Measurements from ENCODE around the gene APLP1. TPM values are rescaled to one million over a fixed set of nuclear protein-coding genes. Genes with fewer than 3 reads are reported as not detected.

Gene APLP1
- total RNA-seq, 1 experiment from 2014 or later: 15.5 TPM

DNA sequence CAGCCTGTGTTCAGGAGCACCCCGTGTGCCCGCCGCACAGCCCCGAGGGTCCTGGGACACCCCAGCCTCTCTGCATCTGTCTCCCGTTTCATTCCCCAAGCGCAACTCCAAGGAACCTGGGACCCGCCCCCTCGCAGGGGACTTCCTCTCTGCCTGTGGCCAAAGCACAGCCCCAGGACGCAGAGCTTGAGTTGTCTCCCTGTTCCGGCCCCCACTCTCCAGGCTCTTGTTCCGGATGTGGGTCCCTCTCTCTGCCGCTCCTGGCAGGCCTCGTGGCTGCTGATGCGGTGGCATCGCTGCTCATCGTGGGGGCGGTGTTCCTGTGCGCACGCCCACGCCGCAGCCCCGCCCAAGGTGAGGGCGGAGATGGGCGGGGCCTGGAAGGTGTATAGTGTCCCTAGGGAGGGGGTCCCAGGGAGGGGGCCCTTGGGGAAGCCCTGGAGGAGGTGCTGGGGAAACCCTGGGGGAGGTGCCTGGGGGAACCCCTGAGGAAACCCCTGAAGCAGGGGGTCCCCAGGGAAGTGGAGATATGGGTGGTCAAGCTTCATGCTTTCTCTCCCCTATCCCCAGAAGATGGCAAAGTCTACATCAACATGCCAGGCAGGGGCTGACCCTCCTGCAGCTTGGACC is 35.3 kb downstream of the APLP1 start (continued):
- TF ChIP-seq, protein P1, sequence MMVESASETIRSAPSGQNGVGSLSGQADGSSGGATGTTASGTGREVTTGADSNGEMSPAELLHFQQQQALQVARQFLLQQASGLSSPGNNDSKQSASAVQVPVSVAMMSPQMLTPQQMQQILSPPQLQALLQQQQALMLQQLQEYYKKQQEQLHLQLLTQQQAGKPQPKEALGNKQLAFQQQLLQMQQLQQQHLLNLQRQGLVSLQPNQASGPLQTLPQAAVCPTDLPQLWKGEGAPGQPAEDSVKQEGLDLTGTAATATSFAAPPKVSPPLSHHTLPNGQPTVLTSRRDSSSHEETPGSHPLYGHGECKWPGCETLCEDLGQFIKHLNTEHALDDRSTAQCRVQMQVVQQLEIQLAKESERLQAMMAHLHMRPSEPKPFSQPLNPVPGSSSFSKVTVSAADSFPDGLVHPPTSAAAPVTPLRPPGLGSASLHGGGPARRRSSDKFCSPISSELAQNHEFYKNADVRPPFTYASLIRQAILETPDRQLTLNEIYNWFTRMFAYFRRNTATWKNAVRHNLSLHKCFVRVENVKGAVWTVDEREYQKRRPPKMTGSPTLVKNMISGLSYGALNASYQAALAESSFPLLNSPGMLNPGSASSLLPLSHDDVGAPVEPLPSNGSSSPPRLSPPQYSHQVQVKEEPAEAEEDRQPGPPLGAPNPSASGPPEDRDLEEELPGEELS (CRISPR knock-in tag; IDR thresholded peaks at IDR 0.05): peak; percentile 62; the same call in 1 of the 2 replicates
- TF ChIP-seq ATF1 (CRISPR knock-in tag; IDR thresholded peaks at IDR 0.05) (no peak), SMAD3 (CRISPR knock-in tag; IDR thresholded peaks at IDR 0.05; ENCODE audit: borderline replicate concordance) (no peak), NFE2L1 (CRISPR knock-in tag; IDR thresholded peaks at IDR 0.05) (no peak), IRF2 (CRISPR knock-in tag; IDR thresholded peaks at IDR 0.05; ENCODE audit: borderline replicate concordance, low read depth) (no peak), ZNF138 (CRISPR knock-in tag; conservative IDR thresholded peaks at IDR 0.05) (no peak), ETV6 (CRISPR knock-in tag; IDR thresholded peaks at IDR 0.05) (peak; percentile 64), SMAD4 (CRISPR knock-in tag; IDR thresholded peaks at IDR 0.05) (no peak), TEAD1 (CRISPR knock-in tag; IDR thresholded peaks at IDR 0.05) (peak; percentile 37; the same call in 1 of the 2 replicates)
- TF ChIP-seq, protein P2, sequence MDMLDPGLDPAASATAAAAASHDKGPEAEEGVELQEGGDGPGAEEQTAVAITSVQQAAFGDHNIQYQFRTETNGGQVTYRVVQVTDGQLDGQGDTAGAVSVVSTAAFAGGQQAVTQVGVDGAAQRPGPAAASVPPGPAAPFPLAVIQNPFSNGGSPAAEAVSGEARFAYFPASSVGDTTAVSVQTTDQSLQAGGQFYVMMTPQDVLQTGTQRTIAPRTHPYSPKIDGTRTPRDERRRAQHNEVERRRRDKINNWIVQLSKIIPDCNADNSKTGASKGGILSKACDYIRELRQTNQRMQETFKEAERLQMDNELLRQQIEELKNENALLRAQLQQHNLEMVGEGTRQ (CRISPR knock-in tag; IDR thresholded peaks at IDR 0.05): 0 out of 2 replicates have a peak, but pooled peaks have one; percentile 38
- TF ChIP-seq, protein P3, sequence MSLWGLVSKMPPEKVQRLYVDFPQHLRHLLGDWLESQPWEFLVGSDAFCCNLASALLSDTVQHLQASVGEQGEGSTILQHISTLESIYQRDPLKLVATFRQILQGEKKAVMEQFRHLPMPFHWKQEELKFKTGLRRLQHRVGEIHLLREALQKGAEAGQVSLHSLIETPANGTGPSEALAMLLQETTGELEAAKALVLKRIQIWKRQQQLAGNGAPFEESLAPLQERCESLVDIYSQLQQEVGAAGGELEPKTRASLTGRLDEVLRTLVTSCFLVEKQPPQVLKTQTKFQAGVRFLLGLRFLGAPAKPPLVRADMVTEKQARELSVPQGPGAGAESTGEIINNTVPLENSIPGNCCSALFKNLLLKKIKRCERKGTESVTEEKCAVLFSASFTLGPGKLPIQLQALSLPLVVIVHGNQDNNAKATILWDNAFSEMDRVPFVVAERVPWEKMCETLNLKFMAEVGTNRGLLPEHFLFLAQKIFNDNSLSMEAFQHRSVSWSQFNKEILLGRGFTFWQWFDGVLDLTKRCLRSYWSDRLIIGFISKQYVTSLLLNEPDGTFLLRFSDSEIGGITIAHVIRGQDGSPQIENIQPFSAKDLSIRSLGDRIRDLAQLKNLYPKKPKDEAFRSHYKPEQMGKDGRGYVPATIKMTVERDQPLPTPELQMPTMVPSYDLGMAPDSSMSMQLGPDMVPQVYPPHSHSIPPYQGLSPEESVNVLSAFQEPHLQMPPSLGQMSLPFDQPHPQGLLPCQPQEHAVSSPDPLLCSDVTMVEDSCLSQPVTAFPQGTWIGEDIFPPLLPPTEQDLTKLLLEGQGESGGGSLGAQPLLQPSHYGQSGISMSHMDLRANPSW (CRISPR knock-in tag; conservative IDR thresholded peaks at IDR 0.05; ENCODE audit: low read depth): no peak
- TF ChIP-seq, protein P4, sequence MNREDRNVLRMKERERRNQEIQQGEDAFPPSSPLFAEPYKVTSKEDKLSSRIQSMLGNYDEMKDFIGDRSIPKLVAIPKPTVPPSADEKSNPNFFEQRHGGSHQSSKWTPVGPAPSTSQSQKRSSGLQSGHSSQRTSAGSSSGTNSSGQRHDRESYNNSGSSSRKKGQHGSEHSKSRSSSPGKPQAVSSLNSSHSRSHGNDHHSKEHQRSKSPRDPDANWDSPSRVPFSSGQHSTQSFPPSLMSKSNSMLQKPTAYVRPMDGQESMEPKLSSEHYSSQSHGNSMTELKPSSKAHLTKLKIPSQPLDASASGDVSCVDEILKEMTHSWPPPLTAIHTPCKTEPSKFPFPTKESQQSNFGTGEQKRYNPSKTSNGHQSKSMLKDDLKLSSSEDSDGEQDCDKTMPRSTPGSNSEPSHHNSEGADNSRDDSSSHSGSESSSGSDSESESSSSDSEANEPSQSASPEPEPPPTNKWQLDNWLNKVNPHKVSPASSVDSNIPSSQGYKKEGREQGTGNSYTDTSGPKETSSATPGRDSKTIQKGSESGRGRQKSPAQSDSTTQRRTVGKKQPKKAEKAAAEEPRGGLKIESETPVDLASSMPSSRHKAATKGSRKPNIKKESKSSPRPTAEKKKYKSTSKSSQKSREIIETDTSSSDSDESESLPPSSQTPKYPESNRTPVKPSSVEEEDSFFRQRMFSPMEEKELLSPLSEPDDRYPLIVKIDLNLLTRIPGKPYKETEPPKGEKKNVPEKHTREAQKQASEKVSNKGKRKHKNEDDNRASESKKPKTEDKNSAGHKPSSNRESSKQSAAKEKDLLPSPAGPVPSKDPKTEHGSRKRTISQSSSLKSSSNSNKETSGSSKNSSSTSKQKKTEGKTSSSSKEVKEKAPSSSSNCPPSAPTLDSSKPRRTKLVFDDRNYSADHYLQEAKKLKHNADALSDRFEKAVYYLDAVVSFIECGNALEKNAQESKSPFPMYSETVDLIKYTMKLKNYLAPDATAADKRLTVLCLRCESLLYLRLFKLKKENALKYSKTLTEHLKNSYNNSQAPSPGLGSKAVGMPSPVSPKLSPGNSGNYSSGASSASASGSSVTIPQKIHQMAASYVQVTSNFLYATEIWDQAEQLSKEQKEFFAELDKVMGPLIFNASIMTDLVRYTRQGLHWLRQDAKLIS (CRISPR knock-in tag; IDR thresholded peaks at IDR 0.05; ENCODE audit: borderline replicate concordance): no peak
- TF ChIP-seq, protein P5, sequence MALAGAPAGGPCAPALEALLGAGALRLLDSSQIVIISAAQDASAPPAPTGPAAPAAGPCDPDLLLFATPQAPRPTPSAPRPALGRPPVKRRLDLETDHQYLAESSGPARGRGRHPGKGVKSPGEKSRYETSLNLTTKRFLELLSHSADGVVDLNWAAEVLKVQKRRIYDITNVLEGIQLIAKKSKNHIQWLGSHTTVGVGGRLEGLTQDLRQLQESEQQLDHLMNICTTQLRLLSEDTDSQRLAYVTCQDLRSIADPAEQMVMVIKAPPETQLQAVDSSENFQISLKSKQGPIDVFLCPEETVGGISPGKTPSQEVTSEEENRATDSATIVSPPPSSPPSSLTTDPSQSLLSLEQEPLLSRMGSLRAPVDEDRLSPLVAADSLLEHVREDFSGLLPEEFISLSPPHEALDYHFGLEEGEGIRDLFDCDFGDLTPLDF (CRISPR knock-in tag; IDR thresholded peaks at IDR 0.05): no peak
- TF ChIP-seq, protein P6, sequence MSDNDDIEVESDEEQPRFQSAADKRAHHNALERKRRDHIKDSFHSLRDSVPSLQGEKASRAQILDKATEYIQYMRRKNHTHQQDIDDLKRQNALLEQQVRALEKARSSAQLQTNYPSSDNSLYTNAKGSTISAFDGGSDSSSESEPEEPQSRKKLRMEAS (CRISPR knock-in tag; IDR thresholded peaks at IDR 0.05): peak; percentile 89

Measured in WTC11 (cell line).